ENCODE results near the gene AGAP1.

Gene AGAP1

GRCh38 chr2:236070236-236070635, 576.4 kb downstream of the AGAP1 start:
- H3K27ac ChIP-seq: no peak overlapping the region
- TF ChIP-seq CTCF (conservative IDR thresholded peaks at IDR 0.05): no peak

DNA sequence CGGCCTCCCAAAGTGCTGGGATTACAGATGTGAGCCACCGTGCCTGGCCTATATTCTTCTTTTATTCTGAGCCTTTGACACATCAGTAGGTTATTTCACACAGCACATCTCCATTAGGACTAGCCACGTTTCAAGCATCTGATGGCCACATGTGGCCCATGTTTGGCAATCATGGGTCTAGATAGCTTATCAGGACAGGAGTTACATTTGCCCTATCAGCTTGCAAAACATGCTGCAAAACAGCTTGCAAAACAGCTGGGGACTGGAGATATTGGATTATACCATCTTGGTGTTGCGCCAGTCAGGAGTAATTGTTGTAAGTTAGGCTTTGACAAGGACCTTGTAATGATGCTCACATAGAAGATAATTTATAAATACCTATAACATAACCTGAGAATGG, 579.4 kb downstream of the AGAP1 start:
- TF ChIP-seq CTCF (conservative IDR thresholded peaks at IDR 0.05): no peak
- H3K27ac ChIP-seq: peak overlapping the region; percentile 50

GRCh38 chr2:236073867-236074655, 580.2 kb downstream of the AGAP1 start:
- H3K27ac ChIP-seq: peak overlapping the region; percentile 50
- no peak for TF ChIP-seq CTCF (conservative IDR thresholded peaks at IDR 0.05)

- TF ChIP-seq CTCF (conservative IDR thresholded peaks at IDR 0.05): no peak
Observed at GRCh38 chr2:236075802-236076201, 582.0 kb downstream of the AGAP1 start.

DNA sequence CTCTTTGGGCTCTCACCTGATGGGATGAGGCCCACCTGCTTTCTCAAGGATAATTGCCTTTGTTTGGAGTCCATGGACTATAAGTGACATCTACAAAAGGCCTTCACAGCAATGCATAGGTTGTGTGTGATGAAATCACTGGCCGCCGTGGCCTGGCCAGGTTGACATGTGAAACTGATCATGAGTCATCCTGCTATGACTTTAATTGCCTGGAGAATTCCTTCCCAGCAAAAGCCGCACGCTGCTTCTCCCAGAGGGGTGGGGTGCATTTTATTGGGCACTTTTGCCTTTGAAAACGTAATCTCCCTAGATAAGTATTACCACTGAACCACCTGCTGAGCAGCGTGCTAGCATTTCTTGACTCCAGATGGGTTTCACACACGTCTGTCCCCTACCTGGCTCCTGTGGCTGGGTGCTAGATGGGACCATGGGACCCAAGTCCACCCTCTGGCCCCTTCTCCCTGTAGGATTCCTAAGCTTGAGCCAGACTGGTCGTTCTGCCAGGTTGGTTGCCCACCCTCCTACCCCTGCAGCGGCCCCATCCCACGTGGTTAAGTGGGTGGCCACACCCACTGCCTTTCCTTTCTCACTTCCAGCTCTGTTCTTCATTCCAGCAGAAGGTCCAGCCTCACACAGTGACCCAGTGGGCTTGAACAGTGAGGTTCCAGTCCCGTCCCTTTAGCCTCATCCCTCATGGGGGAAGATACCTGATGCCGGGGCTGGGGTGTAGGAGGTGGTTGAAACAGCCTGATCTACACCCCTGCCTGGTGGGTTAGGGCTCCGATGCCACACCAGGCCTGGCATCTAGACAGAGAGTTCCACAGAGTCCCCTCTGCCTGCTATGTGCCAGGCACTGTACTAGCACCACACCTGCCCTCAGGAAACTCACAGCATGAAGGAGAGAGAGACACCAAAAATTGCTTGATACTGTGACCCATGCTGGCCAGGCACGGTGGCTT, 584.7 kb downstream of the AGAP1 start:
- no peak for TF ChIP-seq CTCF (conservative IDR thresholded peaks at IDR 0.05)
- no peak overlapping the region for H3K27ac ChIP-seq

More at GRCh38 chr2:236075802-236076201, 582.0 kb downstream of the AGAP1 start:
- H3K27ac ChIP-seq: no peak overlapping the region

- TF ChIP-seq CTCF (conservative IDR thresholded peaks at IDR 0.05): no peak
- H3K27ac ChIP-seq: no peak overlapping the region
Observed at GRCh38 chr2:236080412-236080811, 586.6 kb downstream of the AGAP1 start.

- TF ChIP-seq CTCF (conservative IDR thresholded peaks at IDR 0.05): no peak
- no peak overlapping the region for H3K27ac ChIP-seq
Observed at GRCh38 chr2:236081171-236081570, 587.3 kb downstream of the AGAP1 start.

Measured in VCaP (cell line).